Measurements from ENCODE around the gene KDM6A.
A peak's percentile ranks its signal among the peaks of the same experiment; 100 is the strongest.
"Not testable (repeated sequence)": the region's sequence is repeated elsewhere in the genome, so short reads cannot be mapped to it uniquely, and the experiment has no call there.

KDM6A gene

DNA sequence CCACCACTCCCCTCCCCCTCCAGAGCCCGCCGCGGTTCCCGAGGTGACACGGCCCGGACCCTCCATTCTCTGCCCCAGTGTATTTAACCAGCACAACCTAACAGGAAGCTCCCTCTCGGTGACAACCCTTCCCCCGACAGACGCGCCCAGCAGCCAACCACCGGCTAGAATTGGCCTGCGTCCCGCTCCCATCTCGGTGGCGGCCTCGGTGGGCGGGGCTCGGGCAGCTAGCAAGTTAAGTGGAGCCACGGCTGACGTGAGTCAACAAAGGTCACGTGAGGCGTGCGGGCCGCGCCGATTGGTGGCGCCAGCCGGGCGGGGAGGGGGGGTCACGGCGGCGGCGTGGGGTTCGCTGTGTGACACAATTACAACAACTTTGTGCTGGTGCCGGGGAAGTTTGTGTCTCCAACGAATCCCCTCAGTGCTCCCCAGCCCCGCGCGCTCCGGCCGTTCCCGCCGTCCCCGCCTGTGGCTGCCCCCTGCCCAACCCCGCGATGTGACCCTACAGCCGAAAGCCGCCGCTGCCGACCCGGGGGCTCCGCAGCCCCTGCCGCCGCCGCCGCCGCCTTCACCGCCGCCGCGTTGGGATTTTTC is at the start of gene KDM6A:
Gene KDM6A (plus strand): TSS at position 368 of the 594 bp plus-strand sequence. CDS start 364 bp downstream, outside the sequence.
- DNase-seq (ENCODE audit: low spot score) = peak; percentile 92

DNA sequence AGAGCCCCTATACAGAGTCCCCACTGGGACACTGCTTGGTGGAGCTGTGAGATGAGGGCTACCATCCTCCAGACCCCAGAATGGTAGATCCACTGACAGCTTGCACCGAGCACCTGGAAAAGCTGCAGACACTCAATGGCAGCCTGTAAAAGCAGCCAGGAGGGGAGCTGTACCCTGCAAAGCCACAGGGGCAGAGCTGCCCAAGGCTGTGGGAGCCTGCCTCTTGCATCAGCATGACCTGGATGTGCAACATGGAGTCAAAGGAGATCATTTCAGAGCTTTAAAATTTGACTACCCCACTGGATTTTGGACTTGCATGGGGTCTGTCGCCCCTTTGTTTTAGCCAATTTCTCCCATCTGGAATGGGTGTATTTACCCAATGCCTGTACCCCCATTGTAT is 49.8 kb upstream of the KDM6A start:
- not testable (repeated sequence) for DNase-seq (ENCODE audit: low spot score)

DNA sequence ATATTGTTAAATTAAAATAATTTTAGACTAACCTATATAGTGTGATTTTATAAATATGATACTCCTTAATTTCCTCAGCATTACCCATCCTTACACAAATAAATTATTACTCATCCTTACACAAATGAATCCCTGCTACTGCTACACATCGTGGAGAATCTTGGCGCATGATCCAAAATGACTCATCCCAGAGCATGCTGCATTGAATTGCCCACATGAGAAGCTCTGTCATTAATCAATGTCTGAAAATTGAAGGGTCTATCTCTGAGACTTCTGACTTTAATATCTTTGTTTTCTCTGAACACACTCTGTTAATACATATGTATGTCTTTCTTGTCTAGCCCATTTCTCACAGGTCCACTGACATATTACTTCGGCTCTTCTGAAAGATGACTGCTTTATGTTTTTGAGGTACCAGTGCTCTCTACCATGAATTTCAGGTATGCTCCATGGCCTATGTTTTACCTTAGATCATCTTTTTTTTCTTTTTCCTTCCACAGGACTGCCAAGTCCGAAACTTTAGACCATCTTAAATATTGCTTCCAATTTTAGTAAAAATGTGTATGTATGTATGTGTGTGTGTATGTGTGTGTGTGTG is 44.9 kb upstream of the KDM6A start:
- DNase-seq (ENCODE audit: low spot score) = no peak

DNA sequence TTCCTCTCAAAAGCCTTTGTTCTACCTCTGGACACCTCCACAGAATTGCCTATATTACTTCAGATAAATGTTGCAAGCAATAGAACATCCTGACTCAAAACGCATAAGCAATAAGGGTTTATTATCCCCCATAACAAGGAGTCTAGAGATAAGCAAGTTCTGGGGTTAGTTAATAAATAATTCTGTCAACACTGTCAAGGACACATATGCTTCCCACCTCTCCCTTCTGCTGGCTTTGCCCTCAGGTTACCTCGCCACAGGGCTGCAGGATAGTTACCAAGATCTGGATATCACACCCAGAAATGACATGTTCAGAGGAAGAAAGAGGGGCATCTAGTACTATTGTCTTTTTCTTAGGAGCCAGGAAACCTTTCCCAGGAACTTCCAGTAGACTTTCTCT is 43.2 kb upstream of the KDM6A start:
- no peak for DNase-seq (ENCODE audit: low spot score)

DNA sequence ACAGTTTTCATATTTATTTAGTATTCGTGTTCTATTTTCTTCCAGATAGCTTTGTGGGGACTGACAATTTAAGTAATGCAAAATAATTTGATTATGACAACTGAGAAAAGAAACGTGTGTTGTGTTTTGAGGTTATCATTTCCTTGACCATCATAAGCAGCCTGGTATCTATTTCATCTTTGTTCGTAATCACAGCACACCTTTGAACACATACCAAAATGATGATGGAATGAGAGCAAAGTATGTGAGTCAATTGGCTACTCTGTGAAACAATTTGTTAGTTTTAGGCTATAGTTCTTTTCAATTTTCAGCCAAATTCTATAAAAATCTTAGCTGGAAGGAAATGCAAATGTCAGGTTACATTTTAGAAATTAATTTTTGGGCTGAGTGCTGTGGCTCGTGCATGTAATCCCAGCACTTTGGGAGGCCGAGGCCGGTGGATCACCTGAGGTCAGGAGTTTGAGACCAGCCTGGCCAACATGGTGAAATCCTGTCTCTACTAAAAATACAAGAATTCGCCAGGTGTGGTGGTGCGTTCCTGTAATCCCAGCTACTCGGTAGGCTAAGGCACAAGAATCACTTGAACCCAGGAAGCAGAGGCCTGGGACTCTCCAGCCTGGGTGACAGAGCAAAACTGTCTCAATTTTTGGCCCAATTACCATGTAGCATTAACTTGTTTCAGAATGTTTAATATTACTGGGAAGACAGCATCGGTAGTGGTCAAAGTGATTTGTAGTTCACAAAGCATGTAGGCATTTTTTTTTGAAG is 30.3 kb upstream of the KDM6A start:
- no peak for DNase-seq (ENCODE audit: low spot score)

DNA sequence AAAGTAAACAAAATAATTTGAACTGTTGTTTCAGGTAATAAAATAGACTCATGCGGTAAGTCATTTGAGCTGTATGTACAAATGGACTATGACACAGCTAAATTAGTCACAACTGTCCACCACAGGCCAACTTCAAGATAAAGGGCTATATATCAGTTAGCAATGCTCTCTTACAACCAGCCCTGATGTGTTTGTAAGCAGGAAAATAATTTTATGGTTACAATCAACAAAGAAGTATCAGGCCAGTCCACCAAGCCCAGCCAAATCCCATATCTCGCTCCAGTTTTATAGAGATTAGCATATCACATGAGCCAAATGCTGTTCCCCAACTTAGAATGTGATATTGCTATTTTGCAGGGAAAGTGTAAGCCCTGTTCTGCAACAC is 29.7 kb upstream of the KDM6A start:
- DNase-seq (ENCODE audit: low spot score) = no peak

DNA sequence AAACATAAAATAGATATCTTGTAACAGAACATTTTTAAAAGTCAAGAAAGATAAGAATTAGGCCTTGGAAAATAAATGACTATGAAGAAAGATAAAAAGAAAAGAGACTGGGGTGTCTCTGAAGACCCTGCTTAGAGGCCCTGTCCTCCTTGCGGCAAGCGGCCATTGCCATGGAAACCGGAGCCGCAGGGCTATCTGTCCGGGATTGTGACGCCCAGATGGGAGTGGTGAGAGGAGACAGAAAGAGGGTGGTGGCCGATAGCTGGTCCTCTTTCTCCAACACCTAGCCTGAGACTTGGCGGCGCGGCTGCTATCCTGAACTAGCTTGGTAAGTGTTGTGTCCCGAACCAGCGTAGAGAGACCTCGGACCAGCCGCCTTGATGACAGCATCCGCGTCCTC is 29.2 kb upstream of the KDM6A start, which contains the start of gene DUSP21:
Gene DUSP21 (plus strand): TSS at position 269 of the 400 bp plus-strand sequence. CDS start 112 bp downstream, at position 381.
- no peak for DNase-seq (ENCODE audit: low spot score)

DNA sequence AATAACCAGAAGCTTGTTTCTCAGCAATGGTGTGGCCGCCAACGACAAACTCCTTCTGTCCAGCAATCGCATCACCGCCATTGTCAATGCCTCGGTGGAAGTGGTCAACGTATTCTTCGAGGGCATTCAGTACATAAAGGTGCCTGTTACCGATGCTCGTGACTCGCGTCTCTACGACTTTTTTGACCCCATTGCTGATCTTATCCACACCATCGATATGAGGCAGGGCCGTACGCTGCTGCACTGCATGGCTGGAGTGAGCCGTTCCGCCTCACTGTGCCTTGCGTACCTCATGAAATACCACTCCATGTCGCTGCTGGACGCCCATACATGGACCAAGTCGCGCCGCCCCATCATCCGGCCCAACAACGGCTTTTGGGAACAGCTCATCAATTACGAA is 28.8 kb upstream of the KDM6A start:
- DNase-seq (ENCODE audit: low spot score) = no peak

DNA sequence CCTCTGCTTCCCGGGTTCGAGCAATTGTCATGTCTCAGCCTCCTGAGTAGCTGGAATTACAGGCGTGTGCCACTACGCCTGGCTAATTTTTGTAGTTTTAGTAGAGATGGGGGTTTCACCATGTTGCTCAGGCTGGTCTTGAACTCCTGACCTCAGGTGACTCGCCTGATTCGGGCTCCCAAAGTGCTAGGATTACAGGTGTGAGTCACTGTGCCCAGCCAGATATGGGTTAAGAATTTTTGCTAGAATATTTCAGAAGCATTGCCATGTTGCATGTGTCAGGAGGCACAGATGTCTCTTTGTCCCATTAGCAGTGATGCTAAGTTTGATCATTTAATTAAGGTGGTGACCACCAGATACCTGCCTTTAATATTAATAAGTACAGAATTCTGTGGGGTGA is 22.1 kb upstream of the KDM6A start:
- not testable (repeated sequence) for DNase-seq (ENCODE audit: low spot score)

DNA sequence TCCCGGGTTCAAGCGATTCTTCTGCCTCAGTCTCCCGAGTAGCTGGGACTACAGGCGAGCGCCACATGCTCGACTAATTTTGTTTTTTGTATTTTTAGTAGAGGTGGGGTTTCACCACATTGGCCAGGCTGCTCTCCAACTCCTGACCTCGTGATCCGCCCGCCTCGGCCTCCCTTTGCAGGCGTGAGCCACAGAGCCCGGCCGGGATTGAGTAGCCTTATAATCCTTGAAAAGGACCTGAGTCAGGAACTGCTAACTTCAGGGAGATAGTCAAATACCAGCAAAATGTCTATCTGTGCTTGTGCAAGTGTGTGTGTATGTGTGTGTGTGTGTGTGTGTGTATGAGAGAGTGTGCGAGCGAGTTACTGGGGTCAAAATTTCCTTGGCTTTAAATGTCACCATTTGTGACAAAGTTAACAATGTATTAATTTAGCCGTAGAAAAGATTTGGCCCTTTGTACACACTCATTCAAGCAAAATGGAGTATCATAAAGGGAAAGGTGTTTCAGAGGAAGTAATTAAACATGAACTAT is 1.8 kb upstream of the KDM6A start:
- DNase-seq (ENCODE audit: low spot score) = no peak

DNA sequence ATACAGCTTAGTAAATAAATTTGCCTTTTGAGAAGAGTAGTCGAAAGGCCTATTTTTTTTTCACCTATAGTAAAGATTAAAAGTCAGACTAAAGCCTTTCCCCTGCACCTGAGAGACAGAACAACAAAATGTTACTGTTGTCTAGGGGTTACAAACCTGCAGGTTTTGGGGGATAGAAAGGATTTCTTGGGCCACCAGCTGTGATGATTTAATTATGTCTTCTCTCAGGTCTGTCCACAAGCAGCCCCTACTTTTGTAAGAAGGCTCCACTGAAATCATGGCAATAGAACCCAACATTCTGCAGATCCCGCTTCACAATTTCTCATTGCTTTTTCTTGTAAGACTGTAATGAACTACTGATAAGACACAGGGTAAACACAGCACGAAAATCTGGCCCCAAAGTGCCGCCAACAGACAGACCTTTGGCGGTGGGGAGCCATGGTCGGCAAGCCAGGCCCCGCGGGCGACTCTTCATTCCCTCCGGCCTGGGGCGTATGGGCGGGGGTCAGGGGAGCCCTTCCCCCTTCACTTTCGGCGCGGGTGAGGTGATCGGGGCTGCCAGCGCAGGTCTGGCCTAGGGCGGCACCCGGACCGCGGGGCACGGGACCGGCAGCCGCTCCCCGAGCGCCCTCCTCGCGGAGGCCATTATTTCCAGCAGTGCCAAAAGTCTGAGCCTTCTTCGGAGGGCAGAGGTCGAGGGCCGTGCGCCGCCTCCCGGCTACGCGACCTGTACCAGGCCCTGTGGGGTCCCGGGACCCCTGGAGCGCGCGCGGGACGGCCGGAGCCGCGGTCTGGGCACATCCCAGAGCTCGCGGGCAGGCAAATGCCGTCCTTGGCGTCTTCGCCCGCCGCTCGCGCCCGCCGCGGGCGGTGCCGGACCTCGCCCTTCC is 812 bp upstream of the KDM6A start:
- DNase-seq (ENCODE audit: low spot score) = peak; percentile 60

DNA sequence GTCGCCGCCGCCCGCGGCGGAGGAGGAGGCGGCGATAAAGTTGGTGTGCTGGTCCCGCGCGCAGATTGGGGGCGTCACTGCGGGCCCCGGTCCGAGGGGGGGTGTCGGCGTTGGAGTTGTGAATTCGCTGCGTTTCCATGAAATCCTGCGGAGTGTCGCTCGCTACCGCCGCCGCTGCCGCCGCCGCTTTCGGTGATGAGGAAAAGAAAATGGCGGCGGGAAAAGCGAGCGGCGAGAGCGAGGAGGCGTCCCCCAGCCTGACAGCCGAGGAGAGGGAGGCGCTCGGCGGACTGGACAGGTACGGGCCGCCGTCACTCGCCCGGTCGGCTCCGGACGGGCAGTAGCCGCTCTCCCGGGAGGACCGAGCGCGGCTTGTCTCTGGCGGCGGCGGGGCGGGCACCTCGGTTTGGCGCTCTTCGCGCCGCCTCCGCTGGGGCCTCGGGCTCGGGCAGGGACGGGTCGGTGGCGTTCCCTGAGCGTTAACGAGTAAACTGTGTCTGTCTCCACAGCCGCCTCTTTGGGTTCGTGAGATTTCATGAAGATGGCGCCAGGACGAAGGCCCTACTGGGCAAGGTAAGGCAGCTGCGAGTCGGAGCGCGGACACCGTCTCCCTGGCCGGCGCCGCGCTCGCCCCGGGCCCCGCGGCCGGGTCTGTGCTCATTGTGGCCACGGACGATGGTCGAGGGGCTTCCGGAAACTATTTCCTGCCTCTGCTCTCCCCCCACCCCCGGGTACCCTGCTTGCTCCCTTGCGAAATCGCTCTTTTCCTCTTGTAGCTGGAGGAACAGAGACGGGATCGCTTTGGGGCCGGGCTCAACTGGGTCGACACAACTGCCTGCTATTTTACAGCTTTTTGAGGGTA is 658 bp downstream of the KDM6A start:
- peak; percentile 49 for DNase-seq (ENCODE audit: low spot score)

DNA sequence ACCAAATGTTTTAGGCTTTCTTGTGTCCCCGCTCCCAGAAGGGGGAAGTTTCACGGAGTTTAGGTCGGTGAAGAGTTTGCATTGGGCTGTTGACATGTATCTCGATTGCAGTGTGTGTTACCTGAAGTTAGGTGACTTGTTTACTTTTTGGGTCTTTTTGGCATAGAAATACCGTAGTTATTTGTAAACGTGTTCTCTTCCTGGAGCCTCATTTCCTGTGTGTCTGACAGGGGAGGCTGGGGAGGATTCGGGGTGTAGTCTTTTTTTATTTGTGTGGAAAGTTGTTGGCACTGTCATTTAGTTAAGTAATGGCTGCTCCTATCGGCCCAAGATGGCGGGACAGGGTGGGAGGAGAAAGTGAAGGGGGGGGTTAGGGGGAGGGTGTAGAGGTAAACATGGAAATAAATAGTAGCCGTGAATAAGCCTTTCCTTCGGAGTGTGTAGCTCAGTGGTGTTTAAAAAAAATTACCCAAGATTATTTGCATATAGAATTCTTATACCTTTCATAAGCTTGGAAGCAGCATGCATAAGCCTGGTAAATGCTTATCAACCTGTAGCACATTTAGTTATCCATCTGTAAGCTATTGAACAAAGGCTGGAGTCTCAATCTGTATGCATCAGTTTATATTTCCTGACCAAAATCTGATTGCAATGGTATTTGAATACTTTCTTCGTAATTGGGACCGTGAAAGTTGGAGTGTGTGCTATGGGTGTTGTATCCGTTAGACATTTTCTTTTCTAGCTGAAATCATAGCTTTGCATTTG is 1.6 kb downstream of the KDM6A start:
- DNase-seq (ENCODE audit: low spot score) = peak; percentile 33

DNA sequence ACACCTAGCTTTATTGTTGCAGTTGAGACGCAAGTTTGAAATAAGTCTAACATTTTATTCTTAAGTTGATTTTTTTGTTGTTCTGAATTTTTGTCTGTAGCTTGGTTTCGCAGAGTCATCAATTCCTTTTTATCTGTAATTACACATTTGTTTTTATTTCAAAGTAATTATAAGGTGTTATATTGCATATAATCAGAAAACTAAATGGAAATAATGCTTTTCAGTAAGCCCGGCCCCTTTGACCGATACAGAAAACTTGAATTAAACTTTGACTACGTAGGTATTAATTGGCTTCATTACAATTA is 2.1 kb downstream of the KDM6A start:
- no peak for DNase-seq (ENCODE audit: low spot score)

DNA sequence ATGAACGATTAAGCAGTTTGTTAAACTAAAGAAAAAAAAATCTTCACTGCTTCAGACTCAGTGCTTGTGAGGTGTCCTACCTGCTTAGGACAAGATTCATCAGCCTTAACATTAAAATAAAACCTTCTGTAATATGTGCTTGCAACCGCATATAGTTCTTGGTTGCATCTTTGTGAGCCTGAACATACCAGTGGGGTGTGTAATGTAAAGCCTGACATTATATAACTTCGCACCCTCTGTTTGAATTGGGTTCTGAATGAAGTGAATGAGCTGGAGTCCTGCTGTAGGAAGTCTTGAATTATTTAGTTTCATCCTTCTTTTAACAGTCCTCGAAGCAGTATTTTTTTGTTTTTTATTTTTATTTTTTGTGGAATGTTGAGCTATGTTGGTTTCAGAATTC is 3.1 kb downstream of the KDM6A start:
- no peak for DNase-seq (ENCODE audit: low spot score)

DNA sequence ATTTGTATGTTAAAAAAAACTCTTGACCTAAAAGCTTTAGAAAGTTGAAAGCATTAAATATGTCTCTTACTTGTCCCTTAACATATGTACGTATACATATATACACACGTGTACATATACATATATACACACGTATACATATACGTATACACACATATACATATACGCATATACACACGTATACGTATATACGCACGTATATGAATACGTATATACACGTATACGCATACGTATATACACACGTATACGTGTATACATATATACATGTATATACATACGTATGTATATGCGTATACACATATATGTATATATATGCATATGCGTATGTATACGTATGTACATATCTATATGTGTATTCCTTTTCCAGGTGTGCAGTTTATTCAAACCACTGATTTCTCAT is 3.8 kb downstream of the KDM6A start:
- DNase-seq (ENCODE audit: low spot score) = no peak

DNA sequence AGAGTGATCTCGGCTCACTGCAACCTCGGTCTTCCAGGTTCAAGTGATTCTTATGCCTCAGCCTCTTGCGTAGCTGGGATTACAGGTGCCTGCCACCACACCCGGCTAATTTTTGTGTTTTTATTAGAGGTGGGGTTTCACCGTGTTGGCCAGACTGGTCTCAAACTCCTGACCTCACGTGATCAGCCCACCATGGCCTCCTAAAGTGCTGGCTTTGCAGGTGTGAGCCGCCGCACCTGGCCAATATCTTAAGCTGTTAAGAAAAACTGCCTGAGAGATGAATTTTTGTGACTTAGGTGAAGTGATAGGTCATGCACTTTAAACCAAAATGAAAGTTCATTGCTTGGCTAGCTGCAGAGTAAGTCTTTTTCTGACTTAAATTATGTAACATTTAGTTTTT is 5.8 kb downstream of the KDM6A start:
- no peak for DNase-seq (ENCODE audit: low spot score)

DNA sequence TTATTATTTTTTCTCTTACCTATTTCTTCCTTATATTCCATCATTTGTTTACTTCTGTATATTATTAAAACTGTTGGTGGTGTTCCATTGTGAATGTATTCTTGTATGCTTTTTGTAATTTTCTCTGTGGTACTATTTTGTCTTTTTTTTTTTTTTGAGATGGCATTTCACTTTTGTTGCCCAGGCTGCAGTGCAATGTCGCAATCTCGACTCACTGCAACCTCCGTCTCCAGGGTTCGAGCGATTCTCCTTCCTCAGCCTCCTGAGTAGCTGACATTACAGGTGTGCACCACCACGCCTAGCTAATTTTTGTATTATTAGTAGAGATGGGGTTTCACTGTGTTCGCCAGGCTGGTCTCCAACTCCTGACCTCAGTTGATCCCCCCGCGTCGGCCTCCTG is 8.6 kb downstream of the KDM6A start:
- no peak for DNase-seq (ENCODE audit: low spot score)

DNA sequence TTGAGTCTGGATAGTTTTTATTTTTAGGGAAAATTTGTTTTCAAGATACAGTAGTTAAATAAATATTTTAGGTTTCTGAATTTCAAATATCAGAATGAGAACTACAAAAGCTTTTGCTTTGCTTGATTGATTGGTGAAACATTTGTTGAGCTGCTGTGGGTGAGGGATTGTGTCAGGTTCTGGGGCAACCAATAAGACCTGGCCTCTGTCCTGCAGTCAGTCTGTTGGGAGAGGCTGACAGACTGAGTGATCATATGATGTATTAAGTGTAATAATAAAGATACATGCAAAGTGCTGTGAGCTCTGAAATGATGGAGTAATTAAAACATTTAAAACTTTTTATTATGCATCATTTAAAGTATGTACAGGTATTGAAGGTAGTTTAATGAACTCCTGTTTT is 9.6 kb downstream of the KDM6A start:
- DNase-seq (ENCODE audit: low spot score) = no peak

DNA sequence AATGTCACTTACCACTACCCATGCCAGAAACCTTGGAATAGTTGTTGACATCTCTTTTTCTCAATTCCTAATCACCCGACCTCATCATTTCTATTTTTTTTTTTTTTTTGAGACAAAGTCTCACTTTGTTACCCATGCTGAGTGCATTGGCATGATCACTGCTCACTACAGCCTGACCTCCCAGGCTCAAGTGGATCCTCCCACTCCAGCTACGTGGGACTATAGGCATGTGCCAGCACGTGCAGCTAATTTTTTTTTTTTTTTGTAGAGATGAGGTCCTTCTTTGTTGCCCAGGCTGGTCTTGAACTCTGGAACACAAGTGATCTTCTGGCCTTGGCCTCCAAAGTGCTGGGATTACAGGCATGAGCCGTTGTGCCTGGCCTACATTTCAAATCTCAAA is 12.0 kb downstream of the KDM6A start:
- DNase-seq (ENCODE audit: low spot score) = no peak

DNA sequence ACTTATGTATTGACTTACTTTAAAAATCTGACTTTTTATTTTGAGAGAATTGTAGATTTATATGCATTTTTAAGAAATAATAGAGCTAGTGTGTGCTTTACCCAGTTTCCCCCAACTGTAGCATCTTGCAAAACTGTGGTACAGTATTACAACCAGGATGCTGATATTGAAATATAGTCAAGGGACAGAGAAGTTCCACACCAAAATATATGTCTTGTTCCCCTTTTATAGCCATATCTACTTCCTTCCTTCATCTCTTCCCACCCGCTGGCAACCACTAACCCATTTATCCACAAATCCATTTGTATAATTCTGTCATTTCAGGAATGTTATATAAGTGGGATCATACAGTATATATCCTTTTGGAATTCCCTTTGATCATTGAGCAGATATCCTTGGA is 16.8 kb downstream of the KDM6A start:
- DNase-seq (ENCODE audit: low spot score) = no peak
